Testis (tissue), 2 donors: ENCODE measurements around the gene SYNE1.

Source experiments
- POLR2A ChIP-seq: fragments of 450-650 bp; IDR thresholded peaks from one replicate; pipeline ENCODE4 v1.6.1; 2017; ENCODE audit warnings: antibody characterized with exemption, mild to moderate bottlenecking, moderate library complexity
- TF ChIP-seq, protein P1 (sequence below), 3 experiments: fragments of 450-650 bp in 2 of 3; fragments of 200-600 bp in 1 of 3; sonication (generic) in 1 of 3; IDR thresholded peaks; one replicate each; pipeline ENCODE4 v1.5.1; 2016 to 2019; ENCODE audit warnings: antibody characterized with exemption in 3 of 3, mild to moderate bottlenecking in 2 of 3, moderate library complexity in 1 of 3

DNA sequence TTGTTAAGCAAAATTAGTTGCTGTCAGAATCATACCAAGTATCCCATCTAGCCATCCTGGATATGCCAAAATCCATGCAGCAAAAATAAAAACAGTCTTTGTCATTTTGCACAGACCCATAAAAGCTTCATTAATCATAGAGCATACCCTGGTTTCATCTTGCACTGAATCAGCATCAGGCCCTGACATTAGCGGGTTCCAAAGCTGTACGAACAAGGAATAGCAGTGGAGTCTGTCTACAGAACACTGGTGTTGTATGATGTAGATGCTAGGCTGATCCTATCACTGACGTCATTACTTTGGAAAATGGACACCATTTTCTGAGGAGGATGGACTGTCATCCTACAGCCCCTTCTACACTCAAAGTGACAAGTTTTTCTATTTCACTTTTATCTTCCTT is 514.1 kb downstream of the SYNE1 start:
- TF ChIP-seq, protein P1, sequence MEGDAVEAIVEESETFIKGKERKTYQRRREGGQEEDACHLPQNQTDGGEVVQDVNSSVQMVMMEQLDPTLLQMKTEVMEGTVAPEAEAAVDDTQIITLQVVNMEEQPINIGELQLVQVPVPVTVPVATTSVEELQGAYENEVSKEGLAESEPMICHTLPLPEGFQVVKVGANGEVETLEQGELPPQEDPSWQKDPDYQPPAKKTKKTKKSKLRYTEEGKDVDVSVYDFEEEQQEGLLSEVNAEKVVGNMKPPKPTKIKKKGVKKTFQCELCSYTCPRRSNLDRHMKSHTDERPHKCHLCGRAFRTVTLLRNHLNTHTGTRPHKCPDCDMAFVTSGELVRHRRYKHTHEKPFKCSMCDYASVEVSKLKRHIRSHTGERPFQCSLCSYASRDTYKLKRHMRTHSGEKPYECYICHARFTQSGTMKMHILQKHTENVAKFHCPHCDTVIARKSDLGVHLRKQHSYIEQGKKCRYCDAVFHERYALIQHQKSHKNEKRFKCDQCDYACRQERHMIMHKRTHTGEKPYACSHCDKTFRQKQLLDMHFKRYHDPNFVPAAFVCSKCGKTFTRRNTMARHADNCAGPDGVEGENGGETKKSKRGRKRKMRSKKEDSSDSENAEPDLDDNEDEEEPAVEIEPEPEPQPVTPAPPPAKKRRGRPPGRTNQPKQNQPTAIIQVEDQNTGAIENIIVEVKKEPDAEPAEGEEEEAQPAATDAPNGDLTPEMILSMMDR (IDR thresholded peaks at IDR 0.05): no peak
- TF ChIP-seq POLR2A: no peak
